AG09309 (cell line): Measurements from ENCODE around the gene PPP1R8.

Source experiments
- DNase-seq: peaks from one replicate; pipeline ENCODE4 v3.0.0-alpha.2; 2010; ENCODE audit warnings: low read depth
- H3K4me3 ChIP-seq: 2 replicates; pipeline ENCODE4 v1.5.1; 2011; ENCODE audit warnings: mild to moderate bottlenecking, low read depth, low read length, moderate library complexity; ENCODE audit not compliant: control insufficient read depth
- TF ChIP-seq, protein P1 (sequence below): IDR thresholded peaks from 2 replicates; pipeline ENCODE4 v1.5.1; 2011; ENCODE audit warnings: mild to moderate bottlenecking, low read depth, low read length, inconsistent platforms; ENCODE audit not compliant: insufficient read depth, control insufficient read depth; ENCODE audit errors: missing control alignments

The PPP1R8 gene

DNA sequence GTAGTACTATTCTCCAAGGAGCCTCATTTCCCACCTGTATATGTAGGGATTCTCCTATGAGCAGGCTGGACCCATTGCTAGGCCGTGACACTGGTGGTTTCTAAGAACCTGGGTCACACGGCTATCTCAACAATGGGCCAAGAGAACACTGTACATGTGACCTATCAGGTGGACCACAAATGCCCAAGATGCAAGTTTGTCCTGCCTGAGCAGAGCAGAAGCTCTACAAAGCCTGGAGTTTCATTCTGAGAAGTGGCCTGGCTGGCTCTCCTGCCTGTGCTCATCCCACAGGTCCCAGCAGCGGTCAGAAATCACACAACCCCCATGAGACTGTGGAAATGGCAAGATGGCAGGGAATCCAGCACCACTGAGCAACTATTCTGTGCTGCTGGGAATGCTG, 58.9 kb downstream of the PPP1R8 start:
- H3K4me3 ChIP-seq, result no peak overlapping the region
- DNase-seq, result no peak
- TF ChIP-seq, protein P1, sequence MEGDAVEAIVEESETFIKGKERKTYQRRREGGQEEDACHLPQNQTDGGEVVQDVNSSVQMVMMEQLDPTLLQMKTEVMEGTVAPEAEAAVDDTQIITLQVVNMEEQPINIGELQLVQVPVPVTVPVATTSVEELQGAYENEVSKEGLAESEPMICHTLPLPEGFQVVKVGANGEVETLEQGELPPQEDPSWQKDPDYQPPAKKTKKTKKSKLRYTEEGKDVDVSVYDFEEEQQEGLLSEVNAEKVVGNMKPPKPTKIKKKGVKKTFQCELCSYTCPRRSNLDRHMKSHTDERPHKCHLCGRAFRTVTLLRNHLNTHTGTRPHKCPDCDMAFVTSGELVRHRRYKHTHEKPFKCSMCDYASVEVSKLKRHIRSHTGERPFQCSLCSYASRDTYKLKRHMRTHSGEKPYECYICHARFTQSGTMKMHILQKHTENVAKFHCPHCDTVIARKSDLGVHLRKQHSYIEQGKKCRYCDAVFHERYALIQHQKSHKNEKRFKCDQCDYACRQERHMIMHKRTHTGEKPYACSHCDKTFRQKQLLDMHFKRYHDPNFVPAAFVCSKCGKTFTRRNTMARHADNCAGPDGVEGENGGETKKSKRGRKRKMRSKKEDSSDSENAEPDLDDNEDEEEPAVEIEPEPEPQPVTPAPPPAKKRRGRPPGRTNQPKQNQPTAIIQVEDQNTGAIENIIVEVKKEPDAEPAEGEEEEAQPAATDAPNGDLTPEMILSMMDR, result no peak

DNA sequence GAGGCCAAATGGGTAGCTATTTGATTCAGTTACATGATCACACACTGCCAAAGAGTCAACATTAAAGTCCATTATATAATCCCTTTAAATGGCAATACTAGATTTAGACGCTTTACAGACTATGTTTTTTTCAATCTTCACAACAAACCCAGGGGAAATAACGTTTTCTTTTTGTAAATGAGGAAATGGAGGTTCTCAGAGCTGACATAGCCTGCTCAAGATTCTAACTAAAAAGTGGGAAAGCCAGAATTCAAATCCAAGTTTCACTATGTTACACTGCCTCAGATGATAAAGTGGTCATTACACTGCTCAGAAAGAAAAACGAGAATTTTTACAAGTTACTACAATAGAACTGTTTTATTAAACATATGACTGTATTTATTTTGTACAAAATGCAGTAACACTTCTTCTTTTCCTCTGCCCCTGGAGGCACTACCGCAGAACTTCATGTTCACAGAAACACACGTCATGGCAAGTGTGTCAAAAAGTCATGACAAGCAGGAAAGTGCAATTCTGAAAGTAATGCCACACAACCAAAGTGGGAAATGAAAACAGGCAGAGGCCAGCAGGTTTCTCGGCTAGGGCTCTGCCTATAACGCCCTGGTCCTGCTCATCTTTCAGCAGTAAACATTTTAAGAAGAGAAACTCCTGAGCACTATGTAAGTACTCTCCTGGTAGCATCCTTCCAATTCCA, 60.8 kb downstream of the PPP1R8 start:
- H3K4me3 ChIP-seq, result no peak overlapping the region
- TF ChIP-seq, protein P1, result no peak
- DNase-seq, result no peak

DNA sequence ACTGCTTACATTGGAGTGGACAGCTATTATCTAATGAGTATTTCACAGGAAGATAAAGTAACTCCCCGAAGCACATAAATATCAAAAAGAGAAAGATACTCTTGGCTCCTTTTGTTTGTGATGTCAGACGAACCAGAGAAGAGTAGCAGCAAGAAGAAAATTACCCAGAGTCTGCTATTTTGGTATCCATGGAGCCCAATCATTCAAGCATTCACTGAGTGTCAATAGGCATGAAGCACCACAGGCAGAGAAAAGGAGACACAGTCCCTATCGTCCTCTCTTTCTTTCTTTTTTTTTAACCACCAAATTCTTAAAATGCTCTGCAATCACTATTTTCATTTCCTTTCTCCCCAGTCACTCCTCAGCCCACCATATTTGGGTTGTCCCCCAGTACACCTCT, 63.9 kb downstream of the PPP1R8 start:
- no peak for DNase-seq
- no peak overlapping the region for H3K4me3 ChIP-seq
- TF ChIP-seq, protein P1, result no peak
